D721Med (cell line): Measurements from ENCODE around the gene NAV3.

ENCODE experiments used
- DNase-seq: peaks from one replicate; pipeline ENCODE4 v3.0.0; 2011; ENCODE audit warnings: low spot score; ENCODE audit not compliant: insufficient read length
- FAIRE-seq: peaks from 2 replicates; lab custom pipeline; 2011; peaks lifted over from hg19 to GRCh38; lab: Jason Lieb, UNC
- CTCF ChIP-seq: IDR thresholded peaks from 2 replicates; pipeline ENCODE4 v1.5.1; 2012; ENCODE audit warnings: mild to moderate bottlenecking, control low read depth; ENCODE audit not compliant: insufficient read depth; ENCODE audit errors: missing control alignments

NAV3 gene

GRCh38 chr12:77932216-77932615, 101.5 kb downstream of the NAV3 start:
- DNase-seq (no peak), FAIRE-seq (no peak)
- no peak for TF ChIP-seq CTCF

GRCh38 chr12:77938301-77938700, 107.6 kb downstream of the NAV3 start:
- TF ChIP-seq CTCF, result no peak
- DNase-seq (no peak), FAIRE-seq (peak; percentile 11)

GRCh38 chr12:77940011-77940423, 109.3 kb downstream of the NAV3 start:
- TF ChIP-seq CTCF, result no peak
- no peak for FAIRE-seq
- no peak for DNase-seq

GRCh38 chr12:77940567-77940966, 109.9 kb downstream of the NAV3 start:
- TF ChIP-seq CTCF, result no peak
- DNase-seq (no peak), FAIRE-seq (peak; percentile 56)

- no peak for TF ChIP-seq CTCF
- FAIRE-seq (no peak), DNase-seq (no peak)
Observed at GRCh38 chr12:77941401-77941800, 110.7 kb downstream of the NAV3 start.

GRCh38 chr12:77943466-77943865, 112.8 kb downstream of the NAV3 start:
- no peak for TF ChIP-seq CTCF
- no peak for FAIRE-seq
- DNase-seq, result no peak

GRCh38 chr12:77946541-77947061, 115.9 kb downstream of the NAV3 start:
- FAIRE-seq (no peak), DNase-seq (no peak)
- TF ChIP-seq CTCF, result no peak
